Measurements from ENCODE around the gene NLN. TPM values are rescaled to one million over a fixed set of nuclear protein-coding genes. Genes with fewer than 3 reads are reported as not detected.

NLN gene
- total and polyA plus RNA-seq, 2 experiments from 2014 or later = 16.4 to 24.3 TPM

DNA sequence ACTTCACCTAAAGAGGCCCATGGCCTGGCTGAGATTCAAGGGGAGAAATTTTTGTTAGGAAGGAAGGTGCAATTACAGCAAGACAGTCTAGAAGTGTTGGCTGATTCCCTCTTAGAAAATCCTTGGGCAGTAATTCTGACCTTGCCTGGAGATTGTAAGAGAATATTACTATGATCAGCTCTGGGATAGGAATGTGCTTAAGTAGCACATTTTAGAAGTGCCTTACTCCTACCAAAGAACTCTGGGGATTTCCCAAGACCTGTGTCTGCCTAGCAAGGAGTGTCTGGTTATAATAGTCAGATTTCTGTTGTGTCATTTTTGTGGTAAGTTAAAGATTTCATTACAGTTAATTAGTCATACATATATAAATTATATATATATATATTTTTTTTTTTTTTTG, 52.3 kb downstream of the NLN start:
- no peaks in the 10 kb centered on the region for H3K9me2 ChIP-seq (replicated peaks; ENCODE audit: insufficient read depth)
- H4K20me1 ChIP-seq (ENCODE audit: insufficient read depth, poor library complexity, severe bottlenecking) = no peaks in the 10 kb centered on the region
- H3K36me3 ChIP-seq (replicated peaks; ENCODE audit: insufficient read depth, low read depth) = no peaks in the 10 kb centered on the region
- H3K27ac ChIP-seq = peak overlapping the region; percentile 34
- no peaks in the 10 kb centered on the region for H3K79me2 ChIP-seq
- no peak overlapping the region for H2AFZ ChIP-seq
- no peak overlapping the region for H3K4me2 ChIP-seq
- no peak overlapping the region for H3K4me3 ChIP-seq
- H3K9me3 ChIP-seq (ENCODE audit: low read depth) = no peaks in the 10 kb centered on the region
- no peak for TF ChIP-seq EZH2 (IDR thresholded peaks at IDR 0.05; ENCODE audit: borderline replicate concordance)
- TF ChIP-seq, protein P1, sequence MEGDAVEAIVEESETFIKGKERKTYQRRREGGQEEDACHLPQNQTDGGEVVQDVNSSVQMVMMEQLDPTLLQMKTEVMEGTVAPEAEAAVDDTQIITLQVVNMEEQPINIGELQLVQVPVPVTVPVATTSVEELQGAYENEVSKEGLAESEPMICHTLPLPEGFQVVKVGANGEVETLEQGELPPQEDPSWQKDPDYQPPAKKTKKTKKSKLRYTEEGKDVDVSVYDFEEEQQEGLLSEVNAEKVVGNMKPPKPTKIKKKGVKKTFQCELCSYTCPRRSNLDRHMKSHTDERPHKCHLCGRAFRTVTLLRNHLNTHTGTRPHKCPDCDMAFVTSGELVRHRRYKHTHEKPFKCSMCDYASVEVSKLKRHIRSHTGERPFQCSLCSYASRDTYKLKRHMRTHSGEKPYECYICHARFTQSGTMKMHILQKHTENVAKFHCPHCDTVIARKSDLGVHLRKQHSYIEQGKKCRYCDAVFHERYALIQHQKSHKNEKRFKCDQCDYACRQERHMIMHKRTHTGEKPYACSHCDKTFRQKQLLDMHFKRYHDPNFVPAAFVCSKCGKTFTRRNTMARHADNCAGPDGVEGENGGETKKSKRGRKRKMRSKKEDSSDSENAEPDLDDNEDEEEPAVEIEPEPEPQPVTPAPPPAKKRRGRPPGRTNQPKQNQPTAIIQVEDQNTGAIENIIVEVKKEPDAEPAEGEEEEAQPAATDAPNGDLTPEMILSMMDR (IDR thresholded peaks at IDR 0.05; ENCODE audit: poor library complexity) = no peak
- no peak for TF ChIP-seq EZH2phosphoT487 (IDR thresholded peaks at IDR 0.05; ENCODE audit: low read depth, severe bottlenecking, unreplicated experiment)
- no peaks in the 10 kb centered on the region for H3K27me3 ChIP-seq
- peak; percentile 40 for DNase-seq (ENCODE audit: low spot score)
- no peaks in the 10 kb centered on the region for H3K4me1 ChIP-seq (ENCODE audit: insufficient read depth)

DNA sequence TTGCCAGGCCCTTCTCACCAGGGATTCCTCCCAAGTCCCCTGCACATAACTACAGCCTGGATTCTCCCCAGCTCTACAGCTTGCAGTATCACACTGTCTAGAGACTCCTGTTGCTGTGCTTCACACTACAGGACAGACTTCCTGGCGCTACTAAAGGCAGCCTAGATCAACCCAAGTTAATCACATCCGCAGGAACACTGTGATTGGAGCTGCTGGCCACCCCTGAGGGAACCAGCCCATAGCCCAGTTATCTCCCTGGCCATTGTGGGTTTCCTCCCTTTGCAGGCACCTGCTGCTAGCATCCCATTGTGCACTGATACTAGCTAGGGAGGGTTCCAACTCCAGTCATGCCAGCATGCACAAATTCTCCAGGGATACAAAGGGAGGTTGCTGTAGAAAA, 53.5 kb downstream of the NLN start:
- TF ChIP-seq, protein P1 (IDR thresholded peaks at IDR 0.05; ENCODE audit: poor library complexity) = no peak
- Histone ChIP-seq H4K20me1 (ENCODE audit: insufficient read depth, poor library complexity, severe bottlenecking) (no peaks in the 10 kb centered on the region), H3K36me3 (replicated peaks; ENCODE audit: insufficient read depth, low read depth) (no peaks in the 10 kb centered on the region), H3K79me2 (no peaks in the 10 kb centered on the region), H2AFZ (no peak overlapping the region), H3K27ac (no peak overlapping the region), H3K4me2 (no peak overlapping the region), H3K9me3 (ENCODE audit: low read depth) (no peaks in the 10 kb centered on the region), H3K27me3 (no peaks in the 10 kb centered on the region), H3K4me1 (ENCODE audit: insufficient read depth) (no peaks in the 10 kb centered on the region), H3K9me2 (replicated peaks; ENCODE audit: insufficient read depth) (no peaks in the 10 kb centered on the region), H3K4me3 (no peak overlapping the region)
- WGBS (ENCODE audit: low lambda C conversion rate, missing lambda C conversion rate) = 100% methylated on average over 2 of the region's 2 CpGs
- DNase-seq (ENCODE audit: low spot score) = no peak

DNA sequence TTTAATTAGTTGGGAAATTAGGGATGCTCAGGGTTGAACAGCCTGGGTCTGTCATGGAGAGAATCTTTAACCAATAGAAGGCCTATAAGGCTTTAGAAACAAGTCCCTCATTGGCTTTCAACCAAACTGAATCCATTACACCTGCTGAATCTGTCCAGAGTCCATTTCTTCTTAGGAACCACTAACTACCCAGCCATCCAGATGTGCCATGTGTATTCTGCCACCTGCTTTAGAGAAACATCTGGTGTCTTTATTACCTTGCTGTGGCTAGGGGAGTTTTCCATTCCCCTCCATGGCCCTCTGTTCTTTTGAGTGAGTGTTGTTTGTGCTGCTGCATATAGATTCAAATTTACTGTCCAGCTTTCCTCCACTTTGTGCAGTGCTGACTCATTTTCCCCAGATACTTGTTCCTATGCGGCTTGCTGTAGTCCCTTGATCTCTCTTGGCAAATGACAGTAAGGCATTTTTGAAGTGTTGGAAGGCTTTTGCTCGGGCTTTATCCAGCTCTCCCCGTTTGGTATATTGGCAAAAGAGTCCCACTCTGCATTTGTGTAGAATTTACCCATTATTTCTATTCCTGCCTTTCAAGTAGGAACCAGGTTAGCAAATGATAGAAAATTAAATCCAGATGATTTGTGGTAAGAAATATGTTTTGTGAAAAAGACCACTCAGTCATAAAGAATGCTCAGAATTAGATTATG, 54.6 kb downstream of the NLN start:
- no peak overlapping the region for H3K4me3 ChIP-seq
- H3K79me2 ChIP-seq = no peaks in the 10 kb centered on the region
- H3K27ac ChIP-seq = no peak overlapping the region
- H4K20me1 ChIP-seq (ENCODE audit: insufficient read depth, poor library complexity, severe bottlenecking) = no peaks in the 10 kb centered on the region
- H3K4me2 ChIP-seq = no peak overlapping the region
- no peaks in the 10 kb centered on the region for H3K36me3 ChIP-seq (replicated peaks; ENCODE audit: insufficient read depth, low read depth)
- H3K27me3 ChIP-seq = no peaks in the 10 kb centered on the region
- no peaks in the 10 kb centered on the region for H3K9me3 ChIP-seq (ENCODE audit: low read depth)
- H2AFZ ChIP-seq = no peak overlapping the region
- no peaks in the 10 kb centered on the region for H3K4me1 ChIP-seq (ENCODE audit: insufficient read depth)
- no peaks in the 10 kb centered on the region for H3K9me2 ChIP-seq (replicated peaks; ENCODE audit: insufficient read depth)
- WGBS (ENCODE audit: low lambda C conversion rate, missing lambda C conversion rate) = 67% methylated on average over 3 of the region's 3 CpGs
- no peak for DNase-seq (ENCODE audit: low spot score)
- no peak for TF ChIP-seq EZH2 (IDR thresholded peaks at IDR 0.05; ENCODE audit: borderline replicate concordance)
- no peak for TF ChIP-seq EZH2phosphoT487 (IDR thresholded peaks at IDR 0.05; ENCODE audit: low read depth, severe bottlenecking, unreplicated experiment)
- TF ChIP-seq, protein P1 (IDR thresholded peaks at IDR 0.05; ENCODE audit: poor library complexity) = no peak

DNA sequence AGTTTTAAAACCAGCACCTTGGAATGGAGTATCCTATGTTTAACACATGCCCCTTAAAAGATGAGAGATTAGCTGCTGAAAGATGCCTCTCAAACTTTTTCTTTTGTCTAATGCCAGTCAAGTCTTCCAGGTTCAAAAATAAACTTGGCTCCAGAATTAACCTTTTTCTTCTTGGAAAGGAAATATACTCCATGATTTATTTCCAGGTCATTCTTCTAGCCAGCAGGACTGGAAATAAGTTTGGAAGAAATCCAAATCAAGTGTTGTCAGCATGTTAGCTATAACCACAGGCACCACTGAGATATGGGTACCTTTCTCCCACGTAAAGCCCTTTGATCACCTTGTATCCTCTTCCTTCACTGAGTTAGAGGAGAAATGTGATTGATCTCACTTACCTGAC, 56.1 kb downstream of the NLN start:
- no peaks in the 10 kb centered on the region for H3K9me2 ChIP-seq (replicated peaks; ENCODE audit: insufficient read depth)

More for the DNA sequence above, 56.1 kb downstream of the NLN start:
- no peaks in the 10 kb centered on the region for H3K4me1 ChIP-seq (ENCODE audit: insufficient read depth)
- H3K4me3 ChIP-seq = no peak overlapping the region
- 82% methylated on average over 1 of the region's 1 CpG for WGBS (ENCODE audit: low lambda C conversion rate, missing lambda C conversion rate)
- TF ChIP-seq, protein P1 (IDR thresholded peaks at IDR 0.05; ENCODE audit: poor library complexity) = no peak
- TF ChIP-seq EZH2phosphoT487 (IDR thresholded peaks at IDR 0.05; ENCODE audit: low read depth, severe bottlenecking, unreplicated experiment) (no peak), EZH2 (IDR thresholded peaks at IDR 0.05; ENCODE audit: borderline replicate concordance) (no peak)
- H3K9me3 ChIP-seq (ENCODE audit: low read depth) = no peaks in the 10 kb centered on the region
- no peaks in the 10 kb centered on the region for H3K27me3 ChIP-seq
- no peaks in the 10 kb centered on the region for H4K20me1 ChIP-seq (ENCODE audit: insufficient read depth, poor library complexity, severe bottlenecking)
- no peak overlapping the region for H3K27ac ChIP-seq
- H3K79me2 ChIP-seq = no peaks in the 10 kb centered on the region
- no peak for DNase-seq (ENCODE audit: low spot score)
- H3K4me2 ChIP-seq = no peak overlapping the region
- no peak overlapping the region for H2AFZ ChIP-seq
- H3K36me3 ChIP-seq (replicated peaks; ENCODE audit: insufficient read depth, low read depth) = no peaks in the 10 kb centered on the region

Data from hepatocyte (in vitro differentiated cells).